Hepatocyte (in vitro differentiated cells): ENCODE results near the gene COL20A1.

Source experiments
- CTCF ChIP-seq: fragments of 200-600 bp; sonication (generic); IDR thresholded peaks from 2 replicates; pipeline ENCODE4 v1.5.1; 2016; ENCODE audit warnings: antibody characterized with exemption, mild to moderate bottlenecking; ENCODE audit not compliant: poor library complexity
- EZH2 ChIP-seq: fragments of 200-600 bp; sonication (generic); IDR thresholded peaks from 2 replicates; pipeline ENCODE4 v1.6.1; 2016; ENCODE audit warnings: antibody characterized with exemption, mild to moderate bottlenecking, borderline replicate concordance
- EZH2phosphoT487 ChIP-seq: fragments of 200-600 bp; sonication (generic); IDR thresholded peaks from one replicate; pipeline ENCODE4 v1.6.1; 2018; ENCODE audit warnings: antibody characterized with exemption, mild to moderate bottlenecking, low read depth, moderate library complexity; ENCODE audit not compliant: unreplicated experiment, severe bottlenecking

- no peak for TF ChIP-seq CTCF
- no peak for TF ChIP-seq EZH2
- TF ChIP-seq EZH2phosphoT487: no peak
Observed at GRCh38 chr20:63369724-63370617, 77.0 kb downstream of the COL20A1 start.
